Mesothelial cell of epicardium (in vitro differentiated cells): Measurements from ENCODE around the gene PDZD8. TPM values are rescaled to one million over a fixed set of nuclear protein-coding genes. Genes with fewer than 3 reads are reported as not detected.

Experiments used
- DNase-seq, 2 experiments: peaks; one replicate each; pipeline ENCODE4 v3.0.0; 2021; ENCODE audit warnings: low spot score in 2 of 2; ENCODE audit not compliant: unreplicated experiment in 2 of 2
- H3K27ac Mint-ChIP-seq: 2 replicates; pipeline ENCODE4 v1.8.0; 2021; ENCODE audit warnings: mixed read lengths
- H3K27me3 Mint-ChIP-seq: 2 replicates; pipeline ENCODE4 v1.8.0; 2021; ENCODE audit warnings: low read depth, mixed read lengths
- H3K36me3 Mint-ChIP-seq: 2 replicates; pipeline ENCODE4 v1.8.0; 2021; ENCODE audit warnings: mixed read lengths
- H3K4me1 Mint-ChIP-seq: 2 replicates; pipeline ENCODE4 v1.8.0; 2021; ENCODE audit warnings: mixed read lengths
- H3K4me3 Mint-ChIP-seq: 2 replicates; pipeline ENCODE4 v1.8.0; 2021; ENCODE audit warnings: mild to moderate bottlenecking, moderate library complexity, mixed read lengths
- H3K9me3 Mint-ChIP-seq: 2 replicates; pipeline ENCODE4 v1.8.0; 2021; ENCODE audit warnings: mixed read lengths
- total RNA-seq: library from RNA; stranded (reverse); gene quantifications from 3 replicates; pipeline ENCODE4 v1.2.1, GENCODE V29; 2021
- TF ChIP-seq, protein P1 (sequence below): fragments of 200-600 bp; sonication (generic); IDR thresholded peaks from one replicate; pipeline ENCODE4 v1.5.0; 2021; ENCODE audit warnings: antibody characterized with exemption; ENCODE audit not compliant: unreplicated experiment

The PDZD8 gene
- total RNA-seq, 1 donor from 2014 or later: 27.3 TPM

DNA sequence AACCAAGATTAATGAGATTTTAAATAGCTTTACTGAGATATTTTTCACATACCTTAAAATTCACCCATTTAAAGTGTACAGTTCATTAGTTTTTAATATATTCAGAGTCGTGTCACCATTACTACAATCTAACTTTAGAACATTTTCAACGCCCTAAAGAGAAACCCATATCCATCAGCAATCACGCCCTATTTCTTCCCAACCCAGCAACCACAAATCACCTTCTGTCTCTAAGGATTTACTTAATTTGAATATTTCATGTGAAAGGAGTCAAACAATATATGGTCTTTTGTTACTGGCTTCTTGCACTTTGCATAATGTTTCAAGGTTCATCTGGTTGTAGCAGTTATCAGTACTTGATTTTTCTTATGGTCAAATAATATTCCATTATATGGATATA lies 25.1 kb upstream of the PDZD8 start:
- H3K9me3 Mint-ChIP-seq: no peaks in the 10 kb centered on the region
- peaks cover 30% of the 10 kb centered on the region for H3K27me3 Mint-ChIP-seq
- no peak overlapping the region for H3K4me3 Mint-ChIP-seq
- no peaks in the 10 kb centered on the region for H3K36me3 Mint-ChIP-seq
- H3K4me1 Mint-ChIP-seq: no peaks in the 10 kb centered on the region
- no peak overlapping the region for H3K27ac Mint-ChIP-seq
- no peak for DNase-seq
- TF ChIP-seq, protein P1, sequence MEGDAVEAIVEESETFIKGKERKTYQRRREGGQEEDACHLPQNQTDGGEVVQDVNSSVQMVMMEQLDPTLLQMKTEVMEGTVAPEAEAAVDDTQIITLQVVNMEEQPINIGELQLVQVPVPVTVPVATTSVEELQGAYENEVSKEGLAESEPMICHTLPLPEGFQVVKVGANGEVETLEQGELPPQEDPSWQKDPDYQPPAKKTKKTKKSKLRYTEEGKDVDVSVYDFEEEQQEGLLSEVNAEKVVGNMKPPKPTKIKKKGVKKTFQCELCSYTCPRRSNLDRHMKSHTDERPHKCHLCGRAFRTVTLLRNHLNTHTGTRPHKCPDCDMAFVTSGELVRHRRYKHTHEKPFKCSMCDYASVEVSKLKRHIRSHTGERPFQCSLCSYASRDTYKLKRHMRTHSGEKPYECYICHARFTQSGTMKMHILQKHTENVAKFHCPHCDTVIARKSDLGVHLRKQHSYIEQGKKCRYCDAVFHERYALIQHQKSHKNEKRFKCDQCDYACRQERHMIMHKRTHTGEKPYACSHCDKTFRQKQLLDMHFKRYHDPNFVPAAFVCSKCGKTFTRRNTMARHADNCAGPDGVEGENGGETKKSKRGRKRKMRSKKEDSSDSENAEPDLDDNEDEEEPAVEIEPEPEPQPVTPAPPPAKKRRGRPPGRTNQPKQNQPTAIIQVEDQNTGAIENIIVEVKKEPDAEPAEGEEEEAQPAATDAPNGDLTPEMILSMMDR: no peak

DNA sequence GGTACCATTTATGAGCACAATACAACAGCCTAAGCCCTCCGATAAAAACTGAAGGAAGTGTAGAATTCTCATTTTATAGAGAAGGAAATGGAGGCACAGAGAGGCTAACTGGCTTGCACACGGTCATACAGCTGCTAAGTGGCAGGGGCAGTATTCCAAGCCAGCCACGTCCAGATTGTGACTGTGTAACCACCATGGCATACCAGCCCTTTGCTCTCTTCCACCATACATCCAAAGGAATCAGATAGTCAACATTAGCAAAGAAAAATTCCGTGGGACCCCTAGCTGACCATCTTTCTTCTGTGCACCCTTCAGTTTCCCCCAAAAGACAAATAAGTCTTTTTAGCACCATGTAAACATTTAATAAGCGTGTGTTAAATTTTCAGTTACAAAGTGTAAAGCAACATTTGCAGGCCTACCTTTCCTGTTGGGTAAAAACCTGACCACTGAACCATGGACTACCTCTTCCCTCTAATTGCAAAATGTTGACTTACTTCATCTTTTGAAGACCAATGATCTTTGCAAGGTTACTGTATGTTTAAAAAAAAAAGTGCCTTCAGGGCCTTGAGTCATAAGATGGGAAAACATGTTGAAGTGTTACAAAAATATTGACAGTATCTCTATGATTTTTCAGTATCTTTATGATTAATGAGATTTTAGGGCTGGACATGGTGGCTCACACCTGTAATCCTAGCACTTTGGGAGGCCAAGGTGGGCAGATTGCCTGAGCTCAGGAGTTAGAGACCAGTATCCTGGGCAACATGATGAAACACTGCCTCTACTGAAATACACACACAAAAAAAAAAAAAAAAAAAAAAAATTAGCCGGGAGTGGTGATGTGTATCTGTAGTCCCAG lies 24.3 kb upstream of the PDZD8 start:
- H3K36me3 Mint-ChIP-seq: no peaks in the 10 kb centered on the region
- peaks cover 30% of the 10 kb centered on the region for H3K27me3 Mint-ChIP-seq
- DNase-seq: no peak
- TF ChIP-seq, protein P1: no peak
- H3K4me1 Mint-ChIP-seq: no peaks in the 10 kb centered on the region
- no peak overlapping the region for H3K27ac Mint-ChIP-seq
- no peak overlapping the region for H3K4me3 Mint-ChIP-seq
- peaks cover 3% of the 10 kb centered on the region for H3K9me3 Mint-ChIP-seq

DNA sequence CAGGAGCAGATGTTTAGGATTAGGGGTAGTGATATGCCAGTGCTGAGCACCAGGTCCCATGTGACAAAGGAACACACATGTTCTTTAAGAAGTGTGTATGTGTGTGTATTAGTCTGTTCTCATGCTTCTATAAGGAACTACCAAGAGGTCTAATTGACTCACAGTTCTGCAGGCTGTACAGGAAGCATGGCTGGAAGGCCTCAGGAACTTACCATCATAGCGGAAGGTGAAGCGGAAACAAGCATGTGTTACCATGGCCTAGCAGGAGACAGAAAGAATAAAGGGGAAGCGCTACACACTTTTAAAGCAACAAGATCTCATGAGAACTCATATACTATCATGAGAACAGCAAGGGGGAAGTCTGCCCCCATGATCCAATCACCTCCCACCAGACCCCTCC lies 22.8 kb upstream of the PDZD8 start:
- Mint-ChIP-seq H3K4me1 (no peaks in the 10 kb centered on the region), H3K27me3 (peaks cover 29% of the 10 kb centered on the region), H3K4me3 (no peak overlapping the region), H3K9me3 (peaks cover 3% of the 10 kb centered on the region), H3K36me3 (no peaks in the 10 kb centered on the region), H3K27ac (no peak overlapping the region)
- TF ChIP-seq, protein P1: no peak
- no peak for DNase-seq

DNA sequence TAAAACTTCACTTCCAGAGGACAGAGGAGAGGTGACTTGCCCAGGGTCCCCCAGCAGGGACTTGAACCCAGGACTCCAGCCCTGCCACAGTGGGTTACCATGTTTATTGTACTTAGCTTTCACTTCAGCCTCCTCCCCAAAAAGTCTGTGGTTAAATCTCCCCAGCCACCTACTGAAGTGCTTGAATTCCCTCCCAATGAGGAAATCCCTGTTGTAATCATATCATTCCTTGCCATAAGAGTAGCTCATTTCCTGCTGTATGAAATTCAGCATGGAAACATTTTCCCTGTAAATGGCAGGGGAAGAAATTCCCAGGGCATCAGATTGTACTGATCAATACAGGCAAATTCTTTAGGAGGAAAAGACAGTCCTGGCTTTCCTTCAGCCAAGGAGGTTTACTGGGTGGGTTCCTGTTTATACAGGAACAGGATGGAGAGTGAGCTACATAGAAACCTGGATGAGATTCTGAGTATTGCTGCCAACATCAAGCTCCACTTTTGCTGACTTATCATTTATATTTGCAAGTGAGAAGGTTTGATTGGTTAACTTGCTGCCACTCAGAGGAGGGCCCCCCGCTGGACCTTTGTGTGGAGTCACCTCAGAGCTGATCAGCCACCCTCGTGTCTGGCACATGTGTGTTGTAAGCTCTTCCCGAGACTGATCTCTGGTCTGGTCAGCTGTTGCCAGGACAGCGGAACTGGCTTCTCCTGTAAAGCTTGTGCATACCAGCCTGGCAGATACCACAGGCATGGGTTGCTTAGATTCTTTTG lies 16.4 kb upstream of the PDZD8 start:
- no peak for DNase-seq
- Mint-ChIP-seq H3K27ac (no peak overlapping the region), H3K9me3 (peaks cover 3% of the 10 kb centered on the region), H3K4me3 (no peak overlapping the region), H3K27me3 (peaks cover 43% of the 10 kb centered on the region), H3K4me1 (no peaks in the 10 kb centered on the region), H3K36me3 (no peaks in the 10 kb centered on the region)
- TF ChIP-seq, protein P1: no peak

DNA sequence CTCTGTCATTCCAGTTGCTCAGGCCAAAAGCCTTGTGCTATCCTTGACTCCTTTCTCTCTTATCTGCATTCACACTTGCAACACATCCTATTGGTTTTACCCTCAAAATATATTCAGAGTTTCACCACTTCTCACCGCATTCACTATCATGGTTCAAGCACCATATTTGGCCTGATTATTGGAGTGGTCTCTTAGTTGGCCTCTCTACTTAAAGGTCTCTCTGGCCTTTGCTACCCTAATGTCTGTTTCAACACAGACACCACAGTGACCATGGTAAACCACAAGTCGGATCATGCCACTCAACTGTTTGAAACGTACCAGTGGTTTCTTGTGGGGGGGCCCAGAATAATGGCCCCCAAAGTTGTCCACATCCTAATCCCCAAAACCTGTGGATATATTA lies 15.2 kb upstream of the PDZD8 start:
- H3K27ac Mint-ChIP-seq: no peak overlapping the region
- no peaks in the 10 kb centered on the region for H3K36me3 Mint-ChIP-seq
- peaks cover 3% of the 10 kb centered on the region for H3K9me3 Mint-ChIP-seq
- H3K27me3 Mint-ChIP-seq: peaks cover 51% of the 10 kb centered on the region
- DNase-seq: no peak
- TF ChIP-seq, protein P1: no peak
- no peak overlapping the region for H3K4me3 Mint-ChIP-seq
- H3K4me1 Mint-ChIP-seq: no peaks in the 10 kb centered on the region
